HEK293T (cell line): ENCODE results near the gene IPO13.

Source experiments
- FOXA1 ChIP-seq: fragments of 450-650 bp; IDR thresholded peaks from 2 replicates; pipeline ENCODE4 v1.6.1; 2016; ENCODE audit warnings: mild to moderate bottlenecking
- HDGF ChIP-seq: fragments of 450-650 bp; IDR thresholded peaks from 2 replicates; pipeline ENCODE4 v1.6.1; 2017; ENCODE audit warnings: antibody characterized with exemption, borderline replicate concordance
- L3MBTL2 ChIP-seq: fragments of 450-650 bp; conservative IDR thresholded peaks from 2 replicates; pipeline ENCODE4 v1.6.1; 2016; ENCODE audit warnings: mild to moderate bottlenecking
- SUZ12 ChIP-seq: fragments of 450-650 bp; IDR thresholded peaks from 2 replicates; pipeline ENCODE4 v1.6.1; 2016; ENCODE audit warnings: mild to moderate bottlenecking
- TARDBP ChIP-seq: fragments of 450-650 bp; IDR thresholded peaks from 2 replicates; pipeline ENCODE4 v1.6.1; 2016

- no peak for TF ChIP-seq SUZ12
- no peak for TF ChIP-seq HDGF
- TF ChIP-seq TARDBP, result no peak
- TF ChIP-seq L3MBTL2, result no peak
- TF ChIP-seq FOXA1, result no peak
These were observed 31.5 kb downstream of the IPO13 start for GRCh38 chr1:43978264-43978550.
